ENCODE results near the gene ATP8B4.
"Not testable (repeated sequence)": the region's sequence is repeated elsewhere in the genome, so short reads cannot be mapped to it uniquely, and the experiment has no call there.

Gene ATP8B4

GRCh38 chr15:50017522-50017921 lies 101.5 kb downstream of the ATP8B4 start:
- DNase-seq (ENCODE audit: low read depth in 2 of 2): no peak

DNA sequence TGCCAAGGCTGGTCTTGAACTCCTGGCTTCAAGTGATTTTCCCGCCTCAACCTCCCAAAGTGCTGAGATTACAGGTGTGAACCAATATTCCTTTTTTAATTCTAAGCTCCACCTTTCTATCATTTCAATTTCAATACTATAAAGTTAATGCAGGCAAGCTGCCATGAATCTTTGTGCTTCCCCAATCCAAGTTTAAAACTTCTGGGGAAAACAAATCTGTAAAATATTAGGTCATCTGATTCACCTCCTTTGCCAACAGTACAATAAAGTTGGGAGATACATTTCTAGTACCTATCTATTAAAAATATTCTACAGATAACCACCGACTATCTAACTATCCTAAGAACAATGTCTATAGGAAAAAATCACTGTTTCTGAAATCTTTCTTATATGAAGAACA lies 102.1 kb downstream of the ATP8B4 start:
- no peak for DNase-seq (ENCODE audit: low read depth in 2 of 2)

GRCh38 chr15:50012790-50013189 lies 106.2 kb downstream of the ATP8B4 start:
- DNase-seq (ENCODE audit: low read depth in 2 of 2): no peak

GRCh38 chr15:50009634-50010033 lies 109.4 kb downstream of the ATP8B4 start:
- no peak for DNase-seq (ENCODE audit: low read depth in 2 of 2)

GRCh38 chr15:50003786-50004334 lies 115.2 kb downstream of the ATP8B4 start:
- peak; percentile 62 to 68 for DNase-seq (ENCODE audit: low read depth in 2 of 2)

DNA sequence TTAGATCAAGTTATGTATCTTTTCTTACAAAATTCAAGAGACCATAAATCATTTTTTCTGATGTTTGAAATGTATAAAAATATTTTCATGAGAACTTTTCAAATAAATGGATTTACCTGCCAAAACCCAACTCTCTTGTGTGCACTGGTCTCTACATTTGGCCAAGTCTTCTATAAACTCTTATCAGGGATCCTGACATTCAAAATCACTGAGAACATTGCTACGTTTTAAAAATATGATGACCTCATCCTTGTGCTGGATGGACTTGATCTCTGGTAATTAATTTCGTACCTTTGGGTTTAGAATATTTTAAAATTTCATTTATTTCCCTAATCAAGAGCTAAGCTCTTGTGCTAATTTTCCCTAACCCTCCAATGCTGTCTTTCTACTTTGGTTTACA lies 127.4 kb downstream of the ATP8B4 start:
- no peak for DNase-seq (ENCODE audit: low read depth in 2 of 2)

GRCh38 chr15:49990835-49991545 lies 128.0 kb downstream of the ATP8B4 start:
- peak; percentile 49 to 53 for DNase-seq (ENCODE audit: low read depth in 2 of 2)

GRCh38 chr15:49989498-49989897 lies 129.5 kb downstream of the ATP8B4 start:
- DNase-seq (ENCODE audit: low read depth in 2 of 2): no peak

- DNase-seq (ENCODE audit: low read depth in 2 of 2): no peak
Measured at GRCh38 chr15:49988766-49989165, 130.3 kb downstream of the ATP8B4 start.

DNA sequence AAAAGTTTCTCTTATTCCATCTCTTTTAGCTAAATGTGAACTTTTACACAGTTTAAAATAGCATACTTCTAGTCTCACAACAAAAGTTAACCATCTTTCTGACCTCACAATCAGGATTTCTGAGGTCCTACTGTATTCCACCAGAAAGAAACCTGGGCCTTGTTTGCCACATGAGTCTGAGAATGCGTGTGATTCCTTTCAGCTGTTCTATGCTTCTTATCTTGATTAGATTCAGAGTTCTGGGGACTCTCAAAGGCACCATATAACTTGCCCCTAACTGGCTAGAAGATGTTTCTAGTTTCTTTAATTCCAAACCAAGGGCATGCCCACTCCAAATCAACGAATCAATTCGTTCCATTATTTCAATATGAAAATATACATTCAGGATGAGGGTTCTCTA lies 131.1 kb downstream of the ATP8B4 start:
- no peak for DNase-seq (ENCODE audit: low read depth in 2 of 2)

- DNase-seq (ENCODE audit: low read depth in 2 of 2): no peak
Measured at GRCh38 chr15:49987198-49987785, 131.7 kb downstream of the ATP8B4 start.

DNA sequence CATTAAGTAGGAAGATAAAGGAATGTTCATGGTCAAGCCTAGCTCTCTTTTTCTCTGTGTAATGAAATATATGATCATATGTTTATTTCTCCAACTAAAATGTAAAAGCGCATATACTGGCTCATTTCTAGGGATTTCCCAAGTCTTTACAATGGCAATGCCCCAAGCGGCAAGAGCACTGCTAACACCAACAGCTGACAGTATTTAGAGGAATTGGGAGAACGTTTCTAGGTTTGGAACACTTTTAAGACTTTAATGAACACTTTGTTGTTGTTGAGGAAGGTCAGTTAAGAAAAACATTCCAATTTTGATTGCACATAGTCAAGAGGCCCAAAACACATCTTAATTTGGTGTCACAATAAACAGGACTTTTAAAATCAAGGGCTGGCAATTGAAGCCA lies 132.7 kb downstream of the ATP8B4 start:
- DNase-seq (ENCODE audit: low read depth in 2 of 2): no peak

GRCh38 chr15:49985463-49985862 lies 133.6 kb downstream of the ATP8B4 start:
- DNase-seq (ENCODE audit: low read depth in 2 of 2): no peak

- DNase-seq (ENCODE audit: low read depth in 2 of 2): no peak
Measured at GRCh38 chr15:49984436-49984835, 134.6 kb downstream of the ATP8B4 start.

- DNase-seq (ENCODE audit: low read depth in 2 of 2): no peak
Measured at GRCh38 chr15:49982584-49982983, 136.4 kb downstream of the ATP8B4 start.

- DNase-seq (ENCODE audit: low read depth in 2 of 2): no peak
Measured at GRCh38 chr15:49979705-49980382, 139.2 kb downstream of the ATP8B4 start.

GRCh38 chr15:49978121-49978520 lies 140.9 kb downstream of the ATP8B4 start:
- DNase-seq (ENCODE audit: low read depth in 2 of 2): no peak

GRCh38 chr15:49977306-49977705 lies 141.7 kb downstream of the ATP8B4 start:
- no peak for DNase-seq (ENCODE audit: low read depth in 2 of 2)

DNA sequence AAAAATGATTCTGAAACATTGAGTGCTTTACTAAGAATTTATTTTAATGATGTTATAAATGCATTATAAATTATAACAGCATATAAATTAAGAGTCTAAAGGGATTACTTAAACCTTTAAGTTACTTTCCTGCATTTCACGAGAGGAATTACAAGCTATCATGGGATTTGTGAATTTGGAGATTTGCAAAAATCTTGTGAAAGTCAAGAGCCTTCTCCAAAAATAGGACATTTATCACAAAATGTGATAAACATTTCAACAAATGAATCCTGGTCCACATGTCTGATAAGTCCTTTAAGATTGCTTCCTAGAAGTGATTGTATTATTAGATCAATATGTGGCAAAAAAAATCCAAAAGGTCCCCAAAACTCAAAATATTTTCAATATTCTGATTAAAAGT lies 154.5 kb downstream of the ATP8B4 start:
- DNase-seq (ENCODE audit: low read depth in 2 of 2): no peak

GRCh38 chr15:49964061-49964460 lies 155.0 kb downstream of the ATP8B4 start:
- DNase-seq (ENCODE audit: low read depth in 2 of 2): no peak

DNA sequence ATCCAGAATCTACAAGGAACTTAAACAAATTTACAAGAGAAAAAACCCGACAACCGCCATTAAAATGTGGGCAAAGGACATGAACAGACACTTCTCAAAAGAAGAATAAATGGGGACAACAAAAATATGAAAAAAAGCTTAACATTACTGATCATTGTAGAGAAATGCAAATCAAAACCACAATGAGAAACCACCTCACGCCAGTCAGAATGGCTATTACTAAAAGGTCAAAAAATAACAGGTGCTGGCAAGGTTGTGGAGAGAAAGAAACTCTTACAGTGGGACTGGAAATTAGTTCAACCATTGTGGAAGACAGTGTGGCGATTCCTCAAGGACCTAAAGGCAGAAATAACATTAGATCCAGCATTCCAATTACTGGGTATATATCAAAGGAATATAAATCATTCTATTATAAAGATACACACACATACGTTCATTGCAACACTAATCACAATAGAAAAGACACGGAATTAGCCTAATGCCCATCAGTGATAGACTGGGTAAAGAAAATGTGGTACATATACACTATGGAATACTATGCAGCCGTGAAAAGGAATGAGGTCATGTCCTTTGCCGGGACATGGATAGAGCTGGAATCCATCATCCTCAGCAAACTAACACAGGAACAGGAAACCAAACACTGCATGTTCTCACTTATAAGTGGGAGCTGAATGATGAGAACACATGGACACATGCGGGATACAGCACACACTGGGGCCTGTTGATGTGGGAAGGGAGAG lies 155.8 kb downstream of the ATP8B4 start:
- not testable (repeated sequence) for DNase-seq (ENCODE audit: low read depth in 2 of 2)

DNA sequence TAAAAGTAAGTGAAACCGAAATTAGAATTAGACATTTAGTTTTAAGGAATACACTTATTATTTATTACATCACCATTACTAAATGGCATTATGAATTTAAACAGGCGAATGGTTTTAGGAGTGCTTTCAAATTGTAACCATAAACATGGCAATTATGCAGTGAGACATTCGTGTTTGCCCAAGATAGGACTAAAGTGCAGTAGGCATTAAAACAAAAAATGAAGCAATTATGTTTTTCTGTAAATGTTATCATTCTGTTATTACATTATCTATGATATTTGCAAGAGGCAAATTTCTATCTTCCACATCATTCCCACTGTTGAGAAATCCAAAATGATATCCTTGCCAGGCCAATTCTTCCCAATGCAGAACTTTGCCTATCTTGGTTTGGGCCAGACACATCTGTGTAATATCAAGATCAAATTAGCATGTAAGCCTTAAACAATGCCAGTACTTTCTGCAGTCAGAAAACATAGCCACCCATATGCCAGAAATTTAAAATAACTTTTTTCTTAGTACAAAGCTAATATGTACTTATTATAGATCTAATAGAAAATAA lies 156.9 kb downstream of the ATP8B4 start:
- no peak for DNase-seq (ENCODE audit: low read depth in 2 of 2)
